H9 (cell line): Measurements from ENCODE around the gene GPS1. TPM values are rescaled to one million over a fixed set of nuclear protein-coding genes. Genes with fewer than 3 reads are reported as not detected.

ENCODE experiments used
- DNase-seq: peaks from one replicate; pipeline ENCODE4 v3.0.0-alpha.2; 2017
- H2AFZ ChIP-seq: one replicate; pipeline ENCODE4 v1.6.1; 2013; ENCODE audit warnings: mild to moderate bottlenecking, low read length, control low read depth, moderate library complexity
- H2AK5ac ChIP-seq: 2 replicates; pipeline ENCODE4 v1.6.1; 2013; ENCODE audit warnings: low read length, control low read depth, mixed read lengths; ENCODE audit not compliant: insufficient read length
- H2BK120ac ChIP-seq: one replicate; pipeline ENCODE4 v1.6.1; 2013; ENCODE audit warnings: low read depth, mild to moderate bottlenecking, low read length, control low read depth, inconsistent platforms; ENCODE audit not compliant: poor library complexity, severe bottlenecking
- H2BK12ac ChIP-seq: 2 replicates; pipeline ENCODE4 v1.6.1; 2013; ENCODE audit warnings: low read length, control low read depth, mixed read lengths, low read depth; ENCODE audit not compliant: insufficient read length
- H2BK15ac ChIP-seq: 2 replicates; pipeline ENCODE4 v1.6.1; 2013; ENCODE audit warnings: low read depth, low read length, control low read depth
- H2BK20ac ChIP-seq: one replicate; pipeline ENCODE4 v1.6.1; 2013; ENCODE audit warnings: low read depth, mild to moderate bottlenecking, low read length, control low read depth, inconsistent platforms; ENCODE audit not compliant: poor library complexity, severe bottlenecking
- H2BK5ac ChIP-seq: 2 replicates; pipeline ENCODE4 v1.6.1; 2013; ENCODE audit warnings: low read length, control low read depth, mixed read lengths; ENCODE audit not compliant: insufficient read length
- H3K14ac ChIP-seq: 2 replicates; pipeline ENCODE4 v1.6.1; 2013; ENCODE audit warnings: low read length, control low read depth; ENCODE audit not compliant: insufficient read depth
- H3K18ac ChIP-seq: 2 replicates; pipeline ENCODE4 v1.6.1; 2013; ENCODE audit warnings: low read depth, mild to moderate bottlenecking, mixed read lengths, low read length, control low read depth; ENCODE audit not compliant: insufficient read length
- H3K23ac ChIP-seq: 2 replicates; pipeline ENCODE4 v1.6.1; 2013; ENCODE audit warnings: low read length, control low read depth, mixed read lengths, low read depth; ENCODE audit not compliant: insufficient read length
- H3K23me2 ChIP-seq: 2 replicates; pipeline ENCODE4 v1.6.1; 2013; ENCODE audit warnings: low read depth, mild to moderate bottlenecking, mixed read lengths, low read length, control low read depth; ENCODE audit not compliant: insufficient read length, poor library complexity, severe bottlenecking
- H3K27ac ChIP-seq: 2 replicates; pipeline ENCODE4 v1.5.1; 2013; ENCODE audit warnings: low read length, control low read depth, mixed read lengths, low read depth; ENCODE audit not compliant: insufficient read length
- H3K27me3 ChIP-seq: 2 replicates; pipeline ENCODE4 v1.6.1; 2013; ENCODE audit warnings: low read length, control low read depth, inconsistent platforms; ENCODE audit not compliant: insufficient read depth
- H3K4ac ChIP-seq: 2 replicates; pipeline ENCODE4 v1.6.1; 2013; ENCODE audit warnings: low read depth, mild to moderate bottlenecking, control low read depth, inconsistent platforms, low read length, moderate library complexity
- H3K4me1 ChIP-seq: 2 replicates; pipeline ENCODE4 v1.6.1; 2013; ENCODE audit warnings: low read length, control low read depth, inconsistent platforms; ENCODE audit not compliant: insufficient read depth
- H3K4me2 ChIP-seq: 2 replicates; pipeline ENCODE4 v1.6.1; 2013; ENCODE audit warnings: low read length, control low read depth, mixed read lengths; ENCODE audit not compliant: insufficient read length, insufficient read depth
- H3K56ac ChIP-seq: 2 replicates; pipeline ENCODE4 v1.6.1; 2013; ENCODE audit warnings: low read depth, mild to moderate bottlenecking, mixed read lengths, low read length, control low read depth; ENCODE audit not compliant: insufficient read length
- H3K79me1 ChIP-seq: 2 replicates; pipeline ENCODE4 v1.6.1; 2013; ENCODE audit warnings: low read depth, mild to moderate bottlenecking, moderate library complexity, low read length, control low read depth, inconsistent platforms; ENCODE audit not compliant: insufficient read depth, poor library complexity, severe bottlenecking
- H3K79me2 ChIP-seq: 2 replicates; pipeline ENCODE4 v1.6.1; 2013; ENCODE audit warnings: low read length, control low read depth, inconsistent platforms; ENCODE audit not compliant: insufficient read depth
- H3K9ac ChIP-seq: 2 replicates; pipeline ENCODE4 v1.6.1; 2013; ENCODE audit warnings: low read length, control low read depth, mixed read lengths; ENCODE audit not compliant: insufficient read length; ENCODE audit errors: extremely low read depth
- H3K9me3 ChIP-seq: one replicate; pipeline ENCODE4 v1.6.1; 2013; ENCODE audit warnings: low read depth, low read length, inconsistent platforms; ENCODE audit not compliant: control insufficient read depth
- H3T11ph ChIP-seq: one replicate; pipeline ENCODE4 v1.6.1; 2013; ENCODE audit warnings: mild to moderate bottlenecking, low read length, control low read depth, inconsistent platforms
- H4K20me1 ChIP-seq: one replicate; pipeline ENCODE4 v1.6.1; 2013; ENCODE audit not compliant: control insufficient read depth, insufficient read length, insufficient read depth
- H4K5ac ChIP-seq: 2 replicates; pipeline ENCODE4 v1.6.1; 2013; ENCODE audit warnings: low read depth, mild to moderate bottlenecking, mixed read lengths, low read length, control low read depth; ENCODE audit not compliant: insufficient read length
- H4K8ac ChIP-seq: replicated peaks from 2 replicates; pipeline ENCODE4 v1.6.1; 2013; ENCODE audit warnings: low read length, control low read depth, mixed read lengths, low read depth; ENCODE audit not compliant: insufficient read length
- H4K91ac ChIP-seq: 2 replicates; pipeline ENCODE4 v1.6.1; 2013; ENCODE audit warnings: low read depth, mild to moderate bottlenecking, moderate library complexity, mixed read lengths, low read length, control low read depth; ENCODE audit not compliant: insufficient read length
- H3K27ac Mint-ChIP-seq, 3 experiments: 2 replicates in 2 of 3; 3 replicates in 1 of 3; pipeline ENCODE4 v1.8.0; 2020 to 2021; ENCODE audit warnings: mixed read lengths in 3 of 3, mild to moderate bottlenecking in 1 of 3, moderate library complexity in 1 of 3
- H3K27me3 Mint-ChIP-seq: 2 replicates; pipeline ENCODE4 v1.8.0; 2021; ENCODE audit warnings: low read depth, mild to moderate bottlenecking, moderate library complexity, mixed read lengths
- H3K36me3 Mint-ChIP-seq, 3 experiments: 2 replicates in 2 of 3; 3 replicates in 1 of 3; pipeline ENCODE4 v1.8.0; 2020 to 2021; ENCODE audit warnings: low read depth in 3 of 3, mixed read lengths in 3 of 3; ENCODE audit not compliant: insufficient read depth in 1 of 3
- H3K4me1 Mint-ChIP-seq, 2 experiments: 2 replicates each; pipeline ENCODE4 v1.8.0; 2020; ENCODE audit warnings: mixed read lengths in 2 of 2
- H3K4me3 Mint-ChIP-seq, 2 experiments: 2 replicates in 1 of 2; 3 replicates in 1 of 2; pipeline ENCODE4 v1.8.0; 2020 to 2021; ENCODE audit warnings: mild to moderate bottlenecking in 2 of 2, mixed read lengths in 2 of 2, moderate library complexity in 1 of 2
- H3K9me3 Mint-ChIP-seq, 2 experiments: 2 replicates in 1 of 2; 3 replicates in 1 of 2; pipeline ENCODE4 v1.8.0; 2020; ENCODE audit warnings: mild to moderate bottlenecking in 2 of 2, mixed read lengths in 2 of 2, moderate library complexity in 1 of 2
- WGBS: extraction: QIAGEN DNeasy Blood & Tissue Kit; methylation state at CpG from one replicate; pipeline ENCODE4 v1.1.7; 2013; ENCODE audit warnings: missing lambda C conversion rate, low lambda C conversion rate, mixed read lengths; ENCODE audit not compliant: insufficient read length; ENCODE audit errors: extremely low coverage; 5-methylcytosine and 5-hydroxymethylcytosine counted together
- total RNA-seq: library from RNA; stranded (reverse); gene quantifications from 2 replicates; pipeline ENCODE4 v1.2.1, GENCODE V29; 2021
- TF ChIP-seq, protein P1 (sequence below): fragments of 200-600 bp; sonication (generic); conservative IDR thresholded peaks from 3 replicates; pipeline ENCODE4 v1.8.0; 2021; ENCODE audit warnings: antibody characterized with exemption, mild to moderate bottlenecking

Gene GPS1
- total RNA-seq, 1 experiment from 2014 or later: 164 TPM

DNA sequence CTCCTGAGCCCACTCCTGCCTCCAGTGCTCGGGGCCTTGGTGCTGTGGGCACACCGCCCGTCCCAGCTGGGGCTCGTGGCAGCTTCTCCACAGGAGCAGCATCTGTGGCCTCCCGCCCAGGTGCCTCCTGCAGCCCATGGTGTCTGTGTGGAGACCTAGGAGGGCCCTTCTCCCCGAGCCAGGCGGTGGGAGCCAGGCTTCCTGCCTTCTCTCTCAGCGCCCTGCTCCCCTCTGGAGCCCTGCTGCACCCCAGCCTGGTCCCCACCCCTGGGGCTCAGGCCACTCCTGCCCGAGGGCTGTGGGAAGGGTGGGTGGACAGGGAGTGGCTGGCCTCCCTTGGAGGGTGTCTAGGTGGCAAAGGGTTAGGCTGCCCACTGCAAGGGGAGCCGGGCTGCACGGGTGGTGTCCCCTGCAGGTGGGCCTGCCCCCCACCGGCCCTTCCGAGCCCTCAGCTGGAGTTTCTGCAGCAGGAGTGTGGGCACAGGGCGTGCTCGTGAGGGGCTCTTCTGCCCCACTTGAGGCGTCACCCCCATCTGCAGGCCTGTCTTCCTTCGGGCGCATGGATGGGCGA lies 40.0 kb upstream of the GPS1 start:
- H3K18ac ChIP-seq: no peak overlapping the region
- H3K23ac ChIP-seq: no peak overlapping the region
- no peak for DNase-seq
- H3K4me1 Mint-ChIP-seq: 0 out of 4 replicates have a peak, but pooled peaks cover 0 to 2% of the 10 kb centered on the region in 2 experiments
- H2AFZ ChIP-seq: no peak overlapping the region
- H4K8ac ChIP-seq: no peak overlapping the region
- H3K9me3 Mint-ChIP-seq: no peaks in the 10 kb centered on the region
- TF ChIP-seq, protein P1, sequence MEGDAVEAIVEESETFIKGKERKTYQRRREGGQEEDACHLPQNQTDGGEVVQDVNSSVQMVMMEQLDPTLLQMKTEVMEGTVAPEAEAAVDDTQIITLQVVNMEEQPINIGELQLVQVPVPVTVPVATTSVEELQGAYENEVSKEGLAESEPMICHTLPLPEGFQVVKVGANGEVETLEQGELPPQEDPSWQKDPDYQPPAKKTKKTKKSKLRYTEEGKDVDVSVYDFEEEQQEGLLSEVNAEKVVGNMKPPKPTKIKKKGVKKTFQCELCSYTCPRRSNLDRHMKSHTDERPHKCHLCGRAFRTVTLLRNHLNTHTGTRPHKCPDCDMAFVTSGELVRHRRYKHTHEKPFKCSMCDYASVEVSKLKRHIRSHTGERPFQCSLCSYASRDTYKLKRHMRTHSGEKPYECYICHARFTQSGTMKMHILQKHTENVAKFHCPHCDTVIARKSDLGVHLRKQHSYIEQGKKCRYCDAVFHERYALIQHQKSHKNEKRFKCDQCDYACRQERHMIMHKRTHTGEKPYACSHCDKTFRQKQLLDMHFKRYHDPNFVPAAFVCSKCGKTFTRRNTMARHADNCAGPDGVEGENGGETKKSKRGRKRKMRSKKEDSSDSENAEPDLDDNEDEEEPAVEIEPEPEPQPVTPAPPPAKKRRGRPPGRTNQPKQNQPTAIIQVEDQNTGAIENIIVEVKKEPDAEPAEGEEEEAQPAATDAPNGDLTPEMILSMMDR: no peak
- no peak overlapping the region for H3K14ac ChIP-seq
- H2BK5ac ChIP-seq: no peak overlapping the region
- H3K79me2 ChIP-seq: no peaks in the 10 kb centered on the region
- no peak overlapping the region for H3K9ac ChIP-seq
- H3K27me3 ChIP-seq: no peaks in the 10 kb centered on the region
- H2BK15ac ChIP-seq: no peak overlapping the region
- H3K23me2 ChIP-seq: no peaks in the 10 kb centered on the region
- H2BK120ac ChIP-seq: no peak overlapping the region
- H2BK12ac ChIP-seq: no peak overlapping the region
- H2AK5ac ChIP-seq: no peak overlapping the region
- no peaks in the 10 kb centered on the region for H3K9me3 ChIP-seq
- H4K91ac ChIP-seq: no peak overlapping the region
- H3K79me1 ChIP-seq: no peaks in the 10 kb centered on the region
- H4K5ac ChIP-seq: no peak overlapping the region
- no peak overlapping the region for H3K27ac ChIP-seq
- no peaks in the 10 kb centered on the region for H4K20me1 ChIP-seq
- no peak overlapping the region for H3K4me2 ChIP-seq
- H3K4me1 ChIP-seq: no peaks in the 10 kb centered on the region
- H3K27me3 Mint-ChIP-seq: no peaks in the 10 kb centered on the region; the same call in 1 of the 2 replicates
- no peak overlapping the region for H2BK20ac ChIP-seq
- no peak overlapping the region; a peak in 1 of 7 replicates for H3K27ac Mint-ChIP-seq
- no peak overlapping the region for H3K56ac ChIP-seq
- no CpG with 5 or more reads among the region's 19 CpGs for WGBS
- H3K4me3 Mint-ChIP-seq: no peak overlapping the region
- no peak overlapping the region for H3K4ac ChIP-seq
- no peaks in the 10 kb centered on the region for H3K36me3 Mint-ChIP-seq
- no peak overlapping the region for H3T11ph ChIP-seq
